Colonic mucosa (tissue), 4 donors: ENCODE measurements around the gene POLR2L. TPM values are rescaled to one million over a fixed set of nuclear protein-coding genes. Genes with fewer than 3 reads are reported as not detected.

Source experiments
- DNase-seq: peaks from one replicate; pipeline ENCODE4 v3.0.0-alpha.2; 2020
- H3K27ac ChIP-seq: fragments of 200-600 bp; one replicate; pipeline ENCODE4 v1.8.0; 2021
- H3K27me3 ChIP-seq: fragments of 200-600 bp; one replicate; pipeline ENCODE4 v1.8.0; 2021
- H3K36me3 ChIP-seq: fragments of 200-600 bp; one replicate; pipeline ENCODE4 v1.8.0; 2021
- H3K4me1 ChIP-seq: fragments of 200-600 bp; one replicate; pipeline ENCODE4 v1.8.0; 2021; ENCODE audit warnings: mild to moderate bottlenecking
- H3K4me3 ChIP-seq: fragments of 200-600 bp; one replicate; pipeline ENCODE4 v1.8.0; 2021
- H3K9ac ChIP-seq, 2 donors: one replicate each; pipeline ENCODE4 v1.7.0; 2013; ENCODE audit warnings: control low read depth in 2 of 2, low read depth in 2 of 2, low read length in 2 of 2
- H3K9me3 ChIP-seq: fragments of 200-600 bp; one replicate; pipeline ENCODE4 v1.8.0; 2021
- CTCF ChIP-seq: fragments of 200-600 bp; IDR thresholded peaks from one replicate; pipeline ENCODE4 v1.8.0; 2022; ENCODE audit warnings: antibody characterized with exemption, mild to moderate bottlenecking
- intact Hi-C: fragments of 100-400 bp; cut with DNase I; formaldehyde crosslinking; loops from one replicate; pipeline ENCODE4 v1.14.1; 2022
- total RNA-seq, 2 donors: library from RNA; stranded (reverse); fragmentation: NEBNext Ultra II Directional in 1 of 2; extraction: Animal tissue kit (Norgen Biotek cat#: 25700) in 1 of 2; gene quantifications; one replicate each; pipeline ENCODE4 v1.2.1, GENCODE V29; 2021
- donor health status: healthy.
- donor health status: DM: no; HTN: no; CAD: no.
- donor health status: DM: no; HTN: no; CAD: no.

The POLR2L gene
- total RNA-seq, 2 donors from 2014 or later, result 77.4 to 181 TPM

DNA sequence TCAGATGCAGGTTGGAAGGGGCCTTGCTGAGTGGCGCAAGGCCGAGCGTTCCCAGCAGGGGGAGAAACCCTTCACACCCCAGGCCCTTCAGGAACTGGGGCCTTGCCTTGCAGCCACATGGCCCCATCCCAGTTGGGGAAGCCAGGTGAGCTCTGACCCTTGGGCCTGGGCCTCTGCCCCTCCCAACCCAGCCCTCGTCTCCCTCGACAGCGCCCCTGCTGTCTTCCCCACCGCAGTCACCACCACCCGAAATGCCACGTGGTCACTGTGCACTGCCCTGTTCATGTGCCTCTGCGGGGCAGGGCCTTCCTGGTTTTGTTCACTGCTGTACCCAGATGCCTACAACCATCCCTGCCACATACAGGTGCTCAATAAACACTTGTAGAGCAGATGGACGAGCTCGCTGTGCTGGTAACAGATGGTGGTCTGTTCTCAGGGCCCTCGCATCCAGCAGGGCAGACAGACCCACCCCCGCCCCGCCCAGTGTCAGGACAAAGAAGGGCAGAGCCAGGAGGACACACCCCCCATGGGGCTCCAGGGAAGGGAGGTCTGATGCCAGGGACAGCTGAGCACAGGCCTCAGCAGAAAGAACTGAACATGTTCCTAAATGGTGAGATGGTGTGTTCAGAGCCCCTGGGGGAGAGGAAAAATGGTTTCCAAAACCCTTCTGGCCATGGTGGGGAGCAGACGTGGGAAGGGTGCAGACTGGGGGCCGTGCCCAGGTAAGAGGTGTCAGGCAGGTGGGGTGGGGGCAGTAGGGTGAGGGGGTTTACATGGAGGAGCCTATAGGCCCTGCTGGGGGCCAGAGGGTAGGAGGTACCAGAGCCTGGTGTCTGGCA, 3.7 kb downstream of the POLR2L start:
- no peaks in the 10 kb centered on the region for H3K27me3 ChIP-seq
- peaks cover 21% of the 10 kb centered on the region for H3K36me3 ChIP-seq
- peaks cover 35% of the 10 kb centered on the region for H3K4me1 ChIP-seq
- no peak overlapping the region for H3K27ac ChIP-seq
- no peak for TF ChIP-seq CTCF
- DNase-seq, result peak; percentile 67
- intact Hi-C loops, result no loop called here
- H3K9me3 ChIP-seq, result no peaks in the 10 kb centered on the region
- no peak overlapping the region for H3K9ac ChIP-seq
- H3K4me3 ChIP-seq, result no peak overlapping the region

DNA sequence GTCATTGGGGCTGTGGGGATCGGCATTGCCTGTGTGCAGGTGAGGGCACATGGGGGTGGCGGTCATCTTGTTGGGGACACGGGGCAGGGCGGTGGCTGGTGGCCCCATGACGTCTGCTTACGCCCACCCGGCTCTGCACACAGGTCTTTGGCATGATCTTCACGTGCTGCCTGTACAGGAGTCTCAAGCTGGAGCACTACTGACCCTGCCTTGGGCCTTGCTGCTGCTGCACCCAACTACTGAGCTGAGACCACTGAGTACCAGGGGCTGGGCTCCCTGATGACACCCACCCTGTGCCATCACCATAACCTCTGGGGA, 4.4 kb downstream of the POLR2L start:
- Histone ChIP-seq H3K27ac (no peak overlapping the region), H3K4me1 (peaks cover 30% of the 10 kb centered on the region), H3K36me3 (peaks cover 21% of the 10 kb centered on the region), H3K9me3 (no peaks in the 10 kb centered on the region), H3K9ac (no peak overlapping the region), H3K4me3 (no peak overlapping the region), H3K27me3 (no peaks in the 10 kb centered on the region)
- TF ChIP-seq CTCF, result no peak
- intact Hi-C loops, result no loop called here
- DNase-seq, result no peak

- Histone ChIP-seq H3K27me3 (no peaks in the 10 kb centered on the region), H3K4me3 (no peak overlapping the region), H3K36me3 (peaks cover 21% of the 10 kb centered on the region), H3K4me1 (peaks cover 31% of the 10 kb centered on the region), H3K27ac (no peak overlapping the region), H3K9ac (peak overlapping the region in 1 of 2 donors; percentile 19), H3K9me3 (no peaks in the 10 kb centered on the region)
- intact Hi-C loops, result no loop called here
- no peak for DNase-seq
- TF ChIP-seq CTCF, result no peak
These were observed 4.9 kb downstream of the POLR2L start for GRCh38 chr11:837189-837989.

DNA sequence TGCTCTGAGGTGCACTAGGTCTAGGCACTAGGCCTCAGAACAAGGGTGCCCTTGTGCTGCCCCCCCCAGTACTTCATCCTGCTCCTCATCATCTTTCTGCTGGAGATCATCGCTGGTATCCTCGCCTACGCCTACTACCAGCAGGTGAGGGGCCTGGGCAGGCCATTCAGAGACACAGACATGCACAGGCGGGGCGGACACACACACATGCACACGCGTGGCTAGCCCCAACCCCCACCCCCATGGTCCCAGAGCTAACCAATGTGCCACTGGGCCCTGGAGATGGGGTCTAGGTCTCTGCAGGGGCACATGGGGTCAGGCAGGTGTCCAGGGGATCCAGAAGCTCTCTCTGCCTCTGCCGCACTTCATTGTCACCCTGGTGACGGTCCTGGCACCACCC, 5.6 kb downstream of the POLR2L start:
- H3K9ac ChIP-seq, result peak overlapping the region in 1 of 2 donors; percentile 19
- no peak overlapping the region for H3K4me3 ChIP-seq
- no peak for TF ChIP-seq CTCF
- no peaks in the 10 kb centered on the region for H3K9me3 ChIP-seq
- H3K36me3 ChIP-seq, result peaks cover 21% of the 10 kb centered on the region
- H3K27me3 ChIP-seq, result no peaks in the 10 kb centered on the region
- peaks cover 35% of the 10 kb centered on the region for H3K4me1 ChIP-seq
- intact Hi-C loops, result no loop called here
- no peak overlapping the region for H3K27ac ChIP-seq
- DNase-seq, result no peak

- intact Hi-C loops, result no loop called here
These were observed 6.1 kb downstream of the POLR2L start for GRCh38 chr11:836274-836673.

More at GRCh38 chr11:836274-836673, 6.1 kb downstream of the POLR2L start:
- no peak for TF ChIP-seq CTCF
- peaks cover 3% of the 10 kb centered on the region for H3K27me3 ChIP-seq
- H3K27ac ChIP-seq, result no peak overlapping the region
- peaks cover 21% of the 10 kb centered on the region for H3K36me3 ChIP-seq
- no peak overlapping the region for H3K9ac ChIP-seq
- DNase-seq, result no peak
- H3K9me3 ChIP-seq, result no peaks in the 10 kb centered on the region
- H3K4me3 ChIP-seq, result no peak overlapping the region
- H3K4me1 ChIP-seq, result peaks cover 34% of the 10 kb centered on the region
